ENCODE measurements around the gene ZNF839.

ZNF839 gene

GRCh38 chr14:102352213-102352612, 32.7 kb downstream of the ZNF839 start:
- ChIA-PET POLR2A (interaction anchor here (3.1 kb wide), 1 partner anchor 10 kb away, joined by 14 read pairs; the partner anchor contains the start of genes CINP and TECPR2), CTCF (no interaction called here)
- no peak for TF ChIP-seq FOXA1 (IDR thresholded peaks at IDR 0.05)
- no peak for TF ChIP-seq L3MBTL2 (conservative IDR thresholded peaks at IDR 0.05)
- TF ChIP-seq CTBP1 (IDR thresholded peaks at IDR 0.05; ENCODE audit: borderline replicate concordance) = no peak
- no peak for TF ChIP-seq TARDBP (IDR thresholded peaks at IDR 0.05)
- no peak for TF ChIP-seq SP1 (IDR thresholded peaks at IDR 0.05)
- no peak for TF ChIP-seq HDGF (IDR thresholded peaks at IDR 0.05; ENCODE audit: borderline replicate concordance)
- no peak for TF ChIP-seq SUZ12 (IDR thresholded peaks at IDR 0.05)
- TF ChIP-seq ELF4 (IDR thresholded peaks at IDR 0.05) = no peak
- TF ChIP-seq ARNT (IDR thresholded peaks at IDR 0.05) = no peak
- no peak for TF ChIP-seq LEF1 (IDR thresholded peaks at IDR 0.05; ENCODE audit: borderline replicate concordance)
- no peak for TF ChIP-seq PKNOX1 (IDR thresholded peaks at IDR 0.05)
- no peak for TF ChIP-seq FOXM1 (IDR thresholded peaks at IDR 0.05; ENCODE audit: borderline replicate concordance)
- DNase-seq (ENCODE audit: extremely low spot score) = no peak

- ChIA-PET CTCF (no interaction called here), POLR2A (no interaction called here)
- no peak for DNase-seq (ENCODE audit: extremely low spot score)
- TF ChIP-seq LEF1 (IDR thresholded peaks at IDR 0.05; ENCODE audit: borderline replicate concordance) (no peak), FOXK2 (IDR thresholded peaks at IDR 0.05) (no peak), SUZ12 (IDR thresholded peaks at IDR 0.05) (no peak), NFRKB (IDR thresholded peaks at IDR 0.05) (no peak), CTBP1 (IDR thresholded peaks at IDR 0.05; ENCODE audit: borderline replicate concordance) (no peak), ELF4 (IDR thresholded peaks at IDR 0.05) (no peak), ARNT (IDR thresholded peaks at IDR 0.05) (no peak)
These were observed 33.6 kb downstream of the ZNF839 start for GRCh38 chr14:102353126-102353619.

GRCh38 chr14:102356280-102356679, 36.7 kb downstream of the ZNF839 start:
- TF ChIP-seq TARDBP (IDR thresholded peaks at IDR 0.05) (no peak), SP1 (IDR thresholded peaks at IDR 0.05) (no peak), HDGF (IDR thresholded peaks at IDR 0.05; ENCODE audit: borderline replicate concordance) (no peak), PKNOX1 (IDR thresholded peaks at IDR 0.05) (no peak), FOXM1 (IDR thresholded peaks at IDR 0.05; ENCODE audit: borderline replicate concordance) (no peak), FOXK2 (IDR thresholded peaks at IDR 0.05) (no peak), ARNT (IDR thresholded peaks at IDR 0.05) (no peak), FOXA1 (IDR thresholded peaks at IDR 0.05) (no peak)
- DNase-seq (ENCODE audit: extremely low spot score) = no peak
- CTCF ChIA-PET = no interaction called here
- POLR2A ChIA-PET = no interaction called here

GRCh38 chr14:102359341-102359740, 39.8 kb downstream of the ZNF839 start:
- ChIA-PET CTCF (no interaction called here), POLR2A (no interaction called here)
- TF ChIP-seq SP1 (IDR thresholded peaks at IDR 0.05) = no peak
- TF ChIP-seq CTBP1 (IDR thresholded peaks at IDR 0.05; ENCODE audit: borderline replicate concordance) = no peak
- TF ChIP-seq ARNT (IDR thresholded peaks at IDR 0.05) = no peak
- TF ChIP-seq FOXK2 (IDR thresholded peaks at IDR 0.05) = no peak
- no peak for TF ChIP-seq ZNF384 (IDR thresholded peaks at IDR 0.05)
- TF ChIP-seq FOXA1 (IDR thresholded peaks at IDR 0.05) = no peak
- no peak for TF ChIP-seq ELF4 (IDR thresholded peaks at IDR 0.05)
- TF ChIP-seq LEF1 (IDR thresholded peaks at IDR 0.05; ENCODE audit: borderline replicate concordance) = no peak
- TF ChIP-seq FOXM1 (IDR thresholded peaks at IDR 0.05; ENCODE audit: borderline replicate concordance) = no peak
- TF ChIP-seq PKNOX1 (IDR thresholded peaks at IDR 0.05) = no peak
- TF ChIP-seq BHLHE40 (IDR thresholded peaks at IDR 0.05; ENCODE audit: borderline replicate concordance) = no peak
- no peak for TF ChIP-seq TARDBP (IDR thresholded peaks at IDR 0.05)
- no peak for TF ChIP-seq NFRKB (IDR thresholded peaks at IDR 0.05)
- no peak for TF ChIP-seq SUZ12 (IDR thresholded peaks at IDR 0.05)
- no peak for TF ChIP-seq HDGF (IDR thresholded peaks at IDR 0.05; ENCODE audit: borderline replicate concordance)
- no peak for TF ChIP-seq L3MBTL2 (conservative IDR thresholded peaks at IDR 0.05)
- DNase-seq (ENCODE audit: extremely low spot score) = no peak

GRCh38 chr14:102360388-102360787, 40.8 kb downstream of the ZNF839 start:
- DNase-seq (ENCODE audit: extremely low spot score) = no peak
- POLR2A ChIA-PET = no interaction called here
- CTCF ChIA-PET = no interaction called here
- TF ChIP-seq HDGF (IDR thresholded peaks at IDR 0.05; ENCODE audit: borderline replicate concordance) (no peak), FOXM1 (IDR thresholded peaks at IDR 0.05; ENCODE audit: borderline replicate concordance) (no peak)

- no peak for DNase-seq (ENCODE audit: extremely low spot score)
- no peak for TF ChIP-seq HDGF (IDR thresholded peaks at IDR 0.05; ENCODE audit: borderline replicate concordance)
- no peak for TF ChIP-seq FOXK2 (IDR thresholded peaks at IDR 0.05)
- TF ChIP-seq SUZ12 (IDR thresholded peaks at IDR 0.05) = no peak
- TF ChIP-seq LEF1 (IDR thresholded peaks at IDR 0.05; ENCODE audit: borderline replicate concordance) = no peak
- TF ChIP-seq FOXA1 (IDR thresholded peaks at IDR 0.05) = no peak
- no peak for TF ChIP-seq FOXM1 (IDR thresholded peaks at IDR 0.05; ENCODE audit: borderline replicate concordance)
- TF ChIP-seq ELF4 (IDR thresholded peaks at IDR 0.05) = no peak
- TF ChIP-seq PKNOX1 (IDR thresholded peaks at IDR 0.05) = no peak
- no peak for TF ChIP-seq CTBP1 (IDR thresholded peaks at IDR 0.05; ENCODE audit: borderline replicate concordance)
- TF ChIP-seq L3MBTL2 (conservative IDR thresholded peaks at IDR 0.05) = no peak
- TF ChIP-seq TARDBP (IDR thresholded peaks at IDR 0.05) = no peak
- TF ChIP-seq BHLHE40 (IDR thresholded peaks at IDR 0.05; ENCODE audit: borderline replicate concordance) = no peak
- TF ChIP-seq ARNT (IDR thresholded peaks at IDR 0.05) = no peak
- no peak for TF ChIP-seq ZNF384 (IDR thresholded peaks at IDR 0.05)
- TF ChIP-seq NFRKB (IDR thresholded peaks at IDR 0.05) = no peak
- no peak for TF ChIP-seq SP1 (IDR thresholded peaks at IDR 0.05)
- CTCF ChIA-PET = interaction anchor here (0.6 kb wide), 1 partner anchor 299 kb away, joined by 3 read pairs; no protein-coding TSS in a partner anchor
- POLR2A ChIA-PET = interaction anchor here (0.5 to 1.8 kb wide), 13 partner anchors 8 to 409 kb away, joined by 3 to 14 read pairs (median 4); partner anchors contain the start of gene ZNF839
These were observed 42.5 kb downstream of the ZNF839 start for GRCh38 chr14:102362084-102362483.

Measured in HEK293T (cell line).